GM12892 (cell line): ENCODE results near the gene HCFC2.
"Not testable (repeated sequence)": the region's sequence is repeated elsewhere in the genome, so short reads cannot be mapped to it uniquely, and the experiment has no call there.

Experiments
- DNase-seq: peaks from one replicate; pipeline ENCODE4 v3.0.0; 2011; ENCODE audit not compliant: insufficient read length
- FAIRE-seq: peaks from 2 replicates; lab custom pipeline; 2011; peaks lifted over from hg19 to GRCh38; lab: Jason Lieb, UNC
- POLR2A ChIP-seq: IDR thresholded peaks from 2 replicates; pipeline ENCODE4 v1.6.1; 2011; ENCODE audit warnings: low read depth, low read length, control low read depth
- POLR2AphosphoS5 ChIP-seq: IDR thresholded peaks from 2 replicates; pipeline ENCODE4 v1.6.1; 2011; ENCODE audit warnings: low read depth, low read length, control low read depth
- TAF1 ChIP-seq: IDR thresholded peaks from 2 replicates; pipeline ENCODE4 v1.6.1; 2011; ENCODE audit warnings: low read depth, mild to moderate bottlenecking, control low read depth, low read length, borderline replicate concordance

HCFC2 gene

GRCh38 chr12:104105461-104105860, 41.1 kb downstream of the HCFC2 start:
- no peak for FAIRE-seq
- no peak for DNase-seq
- no peak for TF ChIP-seq TAF1
- TF ChIP-seq POLR2AphosphoS5, result no peak
- TF ChIP-seq POLR2A, result no peak

GRCh38 chr12:104106965-104107364, 42.6 kb downstream of the HCFC2 start:
- FAIRE-seq (no peak), DNase-seq (no peak)
- TF ChIP-seq POLR2A, result no peak
- TF ChIP-seq TAF1, result no peak
- no peak for TF ChIP-seq POLR2AphosphoS5

GRCh38 chr12:104108755-104109445, 44.6 kb downstream of the HCFC2 start:
- FAIRE-seq (peak; percentile 97), DNase-seq (peak; percentile 25)
- TF ChIP-seq POLR2AphosphoS5 (no peak), POLR2A (no peak), TAF1 (no peak)

GRCh38 chr12:104109446-104110271, 45.3 kb downstream of the HCFC2 start:
- FAIRE-seq, result no peak
- TF ChIP-seq TAF1 (no peak), POLR2AphosphoS5 (no peak), POLR2A (no peak)
- no peak for DNase-seq

- not testable (repeated sequence) for DNase-seq, FAIRE-seq
These were observed 50.7 kb downstream of the HCFC2 start for GRCh38 chr12:104114834-104115586.

GRCh38 chr12:104115587-104115975, 51.2 kb downstream of the HCFC2 start:
- no peak for DNase-seq
- no peak for TF ChIP-seq TAF1
- no peak for TF ChIP-seq POLR2A
- TF ChIP-seq POLR2AphosphoS5, result no peak
- no peak for FAIRE-seq

GRCh38 chr12:104121001-104121400, 56.7 kb downstream of the HCFC2 start:
- FAIRE-seq (no peak), DNase-seq (no peak)
- no peak for TF ChIP-seq TAF1
- no peak for TF ChIP-seq POLR2AphosphoS5
- TF ChIP-seq POLR2A, result no peak

- no peak for FAIRE-seq
- no peak for DNase-seq
- TF ChIP-seq TAF1 (no peak), POLR2A (no peak), POLR2AphosphoS5 (no peak)
These were observed 58.0 kb downstream of the HCFC2 start for GRCh38 chr12:104122298-104122697.

GRCh38 chr12:104126548-104126947, 62.2 kb downstream of the HCFC2 start:
- DNase-seq, result no peak
- no peak for FAIRE-seq
- TF ChIP-seq POLR2AphosphoS5 (no peak), POLR2A (no peak), TAF1 (no peak)

- TF ChIP-seq POLR2A (no peak), TAF1 (no peak), POLR2AphosphoS5 (no peak)
- FAIRE-seq, result no peak
- no peak for DNase-seq
These were observed 66.4 kb downstream of the HCFC2 start for GRCh38 chr12:104130760-104131159.

- TF ChIP-seq POLR2AphosphoS5, result no peak
- no peak for TF ChIP-seq POLR2A
- no peak for TF ChIP-seq TAF1
- no peak for DNase-seq
- FAIRE-seq, result no peak
These were observed 67.3 kb downstream of the HCFC2 start for GRCh38 chr12:104131609-104132008.
